H9 (cell line): Measurements from ENCODE around the gene APP. TPM values are rescaled to one million over a fixed set of nuclear protein-coding genes. Genes with fewer than 3 reads are reported as not detected.

ENCODE experiments used
- DNase-seq: peaks from one replicate; pipeline ENCODE4 v3.0.0-alpha.2; 2017
- H2AFZ ChIP-seq: one replicate; pipeline ENCODE4 v1.6.1; 2013; ENCODE audit warnings: mild to moderate bottlenecking, low read length, control low read depth, moderate library complexity
- H2AK5ac ChIP-seq: 2 replicates; pipeline ENCODE4 v1.6.1; 2013; ENCODE audit warnings: low read length, control low read depth, mixed read lengths; ENCODE audit not compliant: insufficient read length
- H2BK120ac ChIP-seq: one replicate; pipeline ENCODE4 v1.6.1; 2013; ENCODE audit warnings: low read depth, mild to moderate bottlenecking, low read length, control low read depth, inconsistent platforms; ENCODE audit not compliant: poor library complexity, severe bottlenecking
- H2BK12ac ChIP-seq: 2 replicates; pipeline ENCODE4 v1.6.1; 2013; ENCODE audit warnings: low read length, control low read depth, mixed read lengths, low read depth; ENCODE audit not compliant: insufficient read length
- H2BK15ac ChIP-seq: 2 replicates; pipeline ENCODE4 v1.6.1; 2013; ENCODE audit warnings: low read depth, low read length, control low read depth
- H2BK20ac ChIP-seq: one replicate; pipeline ENCODE4 v1.6.1; 2013; ENCODE audit warnings: low read depth, mild to moderate bottlenecking, low read length, control low read depth, inconsistent platforms; ENCODE audit not compliant: poor library complexity, severe bottlenecking
- H2BK5ac ChIP-seq: 2 replicates; pipeline ENCODE4 v1.6.1; 2013; ENCODE audit warnings: low read length, control low read depth, mixed read lengths; ENCODE audit not compliant: insufficient read length
- H3K14ac ChIP-seq: 2 replicates; pipeline ENCODE4 v1.6.1; 2013; ENCODE audit warnings: low read length, control low read depth; ENCODE audit not compliant: insufficient read depth
- H3K18ac ChIP-seq: 2 replicates; pipeline ENCODE4 v1.6.1; 2013; ENCODE audit warnings: low read depth, mild to moderate bottlenecking, mixed read lengths, low read length, control low read depth; ENCODE audit not compliant: insufficient read length
- H3K23ac ChIP-seq: 2 replicates; pipeline ENCODE4 v1.6.1; 2013; ENCODE audit warnings: low read length, control low read depth, mixed read lengths, low read depth; ENCODE audit not compliant: insufficient read length
- H3K23me2 ChIP-seq: 2 replicates; pipeline ENCODE4 v1.6.1; 2013; ENCODE audit warnings: low read depth, mild to moderate bottlenecking, mixed read lengths, low read length, control low read depth; ENCODE audit not compliant: insufficient read length, poor library complexity, severe bottlenecking
- H3K27ac ChIP-seq: 2 replicates; pipeline ENCODE4 v1.5.1; 2013; ENCODE audit warnings: low read length, control low read depth, mixed read lengths, low read depth; ENCODE audit not compliant: insufficient read length
- H3K27me3 ChIP-seq: 2 replicates; pipeline ENCODE4 v1.6.1; 2013; ENCODE audit warnings: low read length, control low read depth, inconsistent platforms; ENCODE audit not compliant: insufficient read depth
- H3K4ac ChIP-seq: 2 replicates; pipeline ENCODE4 v1.6.1; 2013; ENCODE audit warnings: low read depth, mild to moderate bottlenecking, control low read depth, inconsistent platforms, low read length, moderate library complexity
- H3K4me1 ChIP-seq: 2 replicates; pipeline ENCODE4 v1.6.1; 2013; ENCODE audit warnings: low read length, control low read depth, inconsistent platforms; ENCODE audit not compliant: insufficient read depth
- H3K4me2 ChIP-seq: 2 replicates; pipeline ENCODE4 v1.6.1; 2013; ENCODE audit warnings: low read length, control low read depth, mixed read lengths; ENCODE audit not compliant: insufficient read length, insufficient read depth
- H3K56ac ChIP-seq: 2 replicates; pipeline ENCODE4 v1.6.1; 2013; ENCODE audit warnings: low read depth, mild to moderate bottlenecking, mixed read lengths, low read length, control low read depth; ENCODE audit not compliant: insufficient read length
- H3K79me1 ChIP-seq: 2 replicates; pipeline ENCODE4 v1.6.1; 2013; ENCODE audit warnings: low read depth, mild to moderate bottlenecking, moderate library complexity, low read length, control low read depth, inconsistent platforms; ENCODE audit not compliant: insufficient read depth, poor library complexity, severe bottlenecking
- H3K79me2 ChIP-seq: 2 replicates; pipeline ENCODE4 v1.6.1; 2013; ENCODE audit warnings: low read length, control low read depth, inconsistent platforms; ENCODE audit not compliant: insufficient read depth
- H3K9ac ChIP-seq: 2 replicates; pipeline ENCODE4 v1.6.1; 2013; ENCODE audit warnings: low read length, control low read depth, mixed read lengths; ENCODE audit not compliant: insufficient read length; ENCODE audit errors: extremely low read depth
- H3K9me3 ChIP-seq: one replicate; pipeline ENCODE4 v1.6.1; 2013; ENCODE audit warnings: low read depth, low read length, inconsistent platforms; ENCODE audit not compliant: control insufficient read depth
- H3T11ph ChIP-seq: one replicate; pipeline ENCODE4 v1.6.1; 2013; ENCODE audit warnings: mild to moderate bottlenecking, low read length, control low read depth, inconsistent platforms
- H4K20me1 ChIP-seq: one replicate; pipeline ENCODE4 v1.6.1; 2013; ENCODE audit not compliant: control insufficient read depth, insufficient read length, insufficient read depth
- H4K5ac ChIP-seq: 2 replicates; pipeline ENCODE4 v1.6.1; 2013; ENCODE audit warnings: low read depth, mild to moderate bottlenecking, mixed read lengths, low read length, control low read depth; ENCODE audit not compliant: insufficient read length
- H4K8ac ChIP-seq: replicated peaks from 2 replicates; pipeline ENCODE4 v1.6.1; 2013; ENCODE audit warnings: low read length, control low read depth, mixed read lengths, low read depth; ENCODE audit not compliant: insufficient read length
- H4K91ac ChIP-seq: 2 replicates; pipeline ENCODE4 v1.6.1; 2013; ENCODE audit warnings: low read depth, mild to moderate bottlenecking, moderate library complexity, mixed read lengths, low read length, control low read depth; ENCODE audit not compliant: insufficient read length
- H3K27ac Mint-ChIP-seq, 3 experiments: 2 replicates in 2 of 3; 3 replicates in 1 of 3; pipeline ENCODE4 v1.8.0; 2020 to 2021; ENCODE audit warnings: mixed read lengths in 3 of 3, mild to moderate bottlenecking in 1 of 3, moderate library complexity in 1 of 3
- H3K27me3 Mint-ChIP-seq: 2 replicates; pipeline ENCODE4 v1.8.0; 2021; ENCODE audit warnings: low read depth, mild to moderate bottlenecking, moderate library complexity, mixed read lengths
- H3K36me3 Mint-ChIP-seq, 3 experiments: 2 replicates in 2 of 3; 3 replicates in 1 of 3; pipeline ENCODE4 v1.8.0; 2020 to 2021; ENCODE audit warnings: low read depth in 3 of 3, mixed read lengths in 3 of 3; ENCODE audit not compliant: insufficient read depth in 1 of 3
- H3K4me1 Mint-ChIP-seq, 2 experiments: 2 replicates each; pipeline ENCODE4 v1.8.0; 2020; ENCODE audit warnings: mixed read lengths in 2 of 2
- H3K4me3 Mint-ChIP-seq, 2 experiments: 2 replicates in 1 of 2; 3 replicates in 1 of 2; pipeline ENCODE4 v1.8.0; 2020 to 2021; ENCODE audit warnings: mild to moderate bottlenecking in 2 of 2, mixed read lengths in 2 of 2, moderate library complexity in 1 of 2
- H3K9me3 Mint-ChIP-seq, 2 experiments: 2 replicates in 1 of 2; 3 replicates in 1 of 2; pipeline ENCODE4 v1.8.0; 2020; ENCODE audit warnings: mild to moderate bottlenecking in 2 of 2, mixed read lengths in 2 of 2, moderate library complexity in 1 of 2
- WGBS: extraction: QIAGEN DNeasy Blood & Tissue Kit; methylation state at CpG from one replicate; pipeline ENCODE4 v1.1.7; 2013; ENCODE audit warnings: missing lambda C conversion rate, low lambda C conversion rate, mixed read lengths; ENCODE audit not compliant: insufficient read length; ENCODE audit errors: extremely low coverage; 5-methylcytosine and 5-hydroxymethylcytosine counted together
- total RNA-seq: library from RNA; stranded (reverse); gene quantifications from 2 replicates; pipeline ENCODE4 v1.2.1, GENCODE V29; 2021
- TF ChIP-seq, protein P1 (sequence below): fragments of 200-600 bp; sonication (generic); conservative IDR thresholded peaks from 3 replicates; pipeline ENCODE4 v1.8.0; 2021; ENCODE audit warnings: antibody characterized with exemption, mild to moderate bottlenecking

APP gene
- total RNA-seq, 1 experiment from 2014 or later: 380 TPM

DNA sequence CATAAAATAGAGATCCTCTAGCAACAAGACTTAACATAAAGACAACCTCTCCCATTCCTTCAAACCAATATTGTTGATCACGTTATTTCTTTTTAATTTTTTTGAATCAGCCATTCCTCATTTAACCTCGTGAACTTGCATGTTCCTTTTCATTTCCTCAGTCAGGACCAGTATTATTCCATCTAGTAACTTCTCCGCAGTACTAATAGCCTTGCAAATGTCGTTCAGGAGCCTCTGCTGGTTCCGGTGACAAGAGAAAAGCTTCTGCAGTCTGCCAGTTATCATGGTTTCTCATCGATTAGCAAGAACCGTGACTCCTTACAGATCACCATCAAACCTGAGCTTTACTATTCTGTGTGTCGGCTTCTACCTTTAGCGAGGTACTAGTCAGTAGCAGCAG lies 3.0 kb downstream of the APP start:
- Histone ChIP-seq H3K23me2 (peaks cover 10% of the 10 kb centered on the region), H2BK120ac (no peak overlapping the region), H4K5ac (no peak overlapping the region), H2AFZ (no peak overlapping the region), H3K79me1 (peaks cover 2% of the 10 kb centered on the region), H3K27me3 (no peaks in the 10 kb centered on the region), H3K27ac (no peak overlapping the region), H3K79me2 (peaks cover 55% of the 10 kb centered on the region; the same call in 1 of the 2 replicates), H4K20me1 (no peaks in the 10 kb centered on the region), H3K56ac (no peak overlapping the region), H3T11ph (no peak overlapping the region), H2BK5ac (no peak overlapping the region), H3K9me3 (no peaks in the 10 kb centered on the region), H3K4me1 (peaks cover 8% of the 10 kb centered on the region; the same call in 1 of the 2 replicates), H2BK12ac (no peak overlapping the region), H4K91ac (no peak overlapping the region), H3K4ac (no peak overlapping the region), H3K23ac (no peak overlapping the region), H3K4me2 (peak overlapping the region; percentile 84), H3K14ac (no peak overlapping the region), H2BK15ac (no peak overlapping the region), H2AK5ac (no peak overlapping the region), H3K9ac (peak overlapping the region; percentile 21), H2BK20ac (no peak overlapping the region), H3K18ac (no peak overlapping the region), H4K8ac (no peak overlapping the region)
- peaks cover 51 to 54% of the 10 kb centered on the region in 2 experiments for H3K4me1 Mint-ChIP-seq
- no peak for DNase-seq
- H3K36me3 Mint-ChIP-seq: peaks cover 0 to 5% (median 3%) of the 10 kb centered on the region in 3 experiments; a peak in 2 of 7 replicates
- no peaks in the 10 kb centered on the region for H3K9me3 Mint-ChIP-seq
- TF ChIP-seq, protein P1, sequence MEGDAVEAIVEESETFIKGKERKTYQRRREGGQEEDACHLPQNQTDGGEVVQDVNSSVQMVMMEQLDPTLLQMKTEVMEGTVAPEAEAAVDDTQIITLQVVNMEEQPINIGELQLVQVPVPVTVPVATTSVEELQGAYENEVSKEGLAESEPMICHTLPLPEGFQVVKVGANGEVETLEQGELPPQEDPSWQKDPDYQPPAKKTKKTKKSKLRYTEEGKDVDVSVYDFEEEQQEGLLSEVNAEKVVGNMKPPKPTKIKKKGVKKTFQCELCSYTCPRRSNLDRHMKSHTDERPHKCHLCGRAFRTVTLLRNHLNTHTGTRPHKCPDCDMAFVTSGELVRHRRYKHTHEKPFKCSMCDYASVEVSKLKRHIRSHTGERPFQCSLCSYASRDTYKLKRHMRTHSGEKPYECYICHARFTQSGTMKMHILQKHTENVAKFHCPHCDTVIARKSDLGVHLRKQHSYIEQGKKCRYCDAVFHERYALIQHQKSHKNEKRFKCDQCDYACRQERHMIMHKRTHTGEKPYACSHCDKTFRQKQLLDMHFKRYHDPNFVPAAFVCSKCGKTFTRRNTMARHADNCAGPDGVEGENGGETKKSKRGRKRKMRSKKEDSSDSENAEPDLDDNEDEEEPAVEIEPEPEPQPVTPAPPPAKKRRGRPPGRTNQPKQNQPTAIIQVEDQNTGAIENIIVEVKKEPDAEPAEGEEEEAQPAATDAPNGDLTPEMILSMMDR: no peak
- WGBS: no CpG with 5 or more reads among the region's 9 CpGs
- H3K27me3 Mint-ChIP-seq: peaks cover 4% of the 10 kb centered on the region; the same call in 1 of the 2 replicates
- peak overlapping the region; percentile 64 to 82 (median 79); a peak in 4 of 7 replicates for H3K27ac Mint-ChIP-seq
- H3K4me3 Mint-ChIP-seq: peak overlapping the region; percentile 53 to 97
